SK-N-SH treated with all-trans-retinoic acid at 6 μM for 48 hours (cell line): ENCODE data around the gene TJP3.

Source experiments
- ATAC-seq: fragments of 200-7000 bp; cut with Tn5 transposase; 3 replicates; pipeline ENCODE4 v1.9.1; 2020; ENCODE audit warnings: mild to moderate bottlenecking, moderate library complexity
- ARNTL ChIP-seq: fragments of 450-650 bp; formaldehyde crosslinking; IDR thresholded peaks from 2 replicates; pipeline ENCODE4 v1.5.0; 2020; ENCODE audit warnings: low read depth, mild to moderate bottlenecking, moderate library complexity, borderline replicate concordance
- CREB5 ChIP-seq: fragments of 250-450 bp; sonication (Bioruptor Pico); IDR thresholded peaks from 2 replicates; pipeline ENCODE4 v1.5.1; 2020; ENCODE audit warnings: low read depth, mild to moderate bottlenecking, moderate library complexity
- CSDC2 ChIP-seq: fragments of 250-450 bp; sonication (Bioruptor Pico); IDR thresholded peaks from 2 replicates; pipeline ENCODE4 v1.5.0; 2020; ENCODE audit warnings: mild to moderate bottlenecking, moderate library complexity
- ESRRG ChIP-seq: fragments of 250-450 bp; sonication (Bioruptor Pico); IDR thresholded peaks from 2 replicates; pipeline ENCODE4 v1.6.1; 2021; ENCODE audit warnings: mild to moderate bottlenecking
- GLIS3 ChIP-seq: fragments of 250-450 bp; sonication (Bioruptor Pico); IDR thresholded peaks from 2 replicates; pipeline ENCODE4 v1.5.0; 2020; ENCODE audit warnings: mild to moderate bottlenecking, moderate library complexity
- ISL1 ChIP-seq: fragments of 250-450 bp; sonication (Bioruptor Pico); IDR thresholded peaks from 2 replicates; pipeline ENCODE4 v2.1.2; 2022; ENCODE audit warnings: mild to moderate bottlenecking, moderate library complexity
- OSR1 ChIP-seq: fragments of 250-450 bp; sonication (Bioruptor Pico); IDR thresholded peaks from 2 replicates; pipeline ENCODE4 v1.8.0; 2022; ENCODE audit warnings: moderate library complexity, mild to moderate bottlenecking, inconsistent platforms
- PATZ1 ChIP-seq: fragments of 250-450 bp; sonication (Bioruptor Pico); IDR thresholded peaks from 2 replicates; pipeline ENCODE4 v1.8.0; 2020; ENCODE audit warnings: mild to moderate bottlenecking, moderate library complexity, borderline replicate concordance
- POU6F1 ChIP-seq: fragments of 250-450 bp; sonication (Bioruptor Pico); IDR thresholded peaks from 2 replicates; pipeline ENCODE4 v1.8.0; 2021; ENCODE audit warnings: low read depth, mild to moderate bottlenecking, moderate library complexity, borderline replicate concordance
- PPARA ChIP-seq: fragments of 250-450 bp; sonication (Bioruptor Pico); IDR thresholded peaks from 2 replicates; pipeline ENCODE4 v1.5.0; 2020; ENCODE audit warnings: mild to moderate bottlenecking, borderline replicate concordance
- RARB ChIP-seq: fragments of 250-450 bp; sonication (Bioruptor Pico); IDR thresholded peaks from 2 replicates; pipeline ENCODE4 v1.8.0; 2021; ENCODE audit warnings: mild to moderate bottlenecking, moderate library complexity
- SNAI2 ChIP-seq: fragments of 250-450 bp; sonication (Bioruptor Pico); IDR thresholded peaks from 2 replicates; pipeline ENCODE4 v1.5.0; 2020; ENCODE audit warnings: mild to moderate bottlenecking, moderate library complexity
- TCF4 ChIP-seq: fragments of 250-450 bp; sonication (Bioruptor Pico); IDR thresholded peaks from 2 replicates; pipeline ENCODE4 v1.8.0; 2021; ENCODE audit warnings: mild to moderate bottlenecking, moderate library complexity, borderline replicate concordance
- TSHZ2 ChIP-seq: fragments of 250-450 bp; sonication (Bioruptor Pico); IDR thresholded peaks from 2 replicates; pipeline ENCODE4 v1.5.0; 2020; ENCODE audit warnings: mild to moderate bottlenecking, moderate library complexity
- ZC3H10 ChIP-seq: fragments of 250-450 bp; sonication (Bioruptor Pico); IDR thresholded peaks from 2 replicates; pipeline ENCODE4 v1.5.1; 2021; ENCODE audit warnings: mild to moderate bottlenecking, moderate library complexity
- ZFP3 ChIP-seq: fragments of 250-450 bp; sonication (Bioruptor Pico); IDR thresholded peaks from 2 replicates; pipeline ENCODE4 v1.5.0; 2020; ENCODE audit warnings: mild to moderate bottlenecking, moderate library complexity
- ZFP30 ChIP-seq: fragments of 450-650 bp; formaldehyde crosslinking; IDR thresholded peaks from 2 replicates; pipeline ENCODE4 v1.5.0; 2022; ENCODE audit warnings: mild to moderate bottlenecking, moderate library complexity
- TF ChIP-seq, protein P1 (sequence below): fragments of 250-450 bp; sonication (Bioruptor Pico); IDR thresholded peaks from 2 replicates; pipeline ENCODE4 v1.5.1; 2021; ENCODE audit warnings: mild to moderate bottlenecking, moderate library complexity

Gene TJP3

DNA sequence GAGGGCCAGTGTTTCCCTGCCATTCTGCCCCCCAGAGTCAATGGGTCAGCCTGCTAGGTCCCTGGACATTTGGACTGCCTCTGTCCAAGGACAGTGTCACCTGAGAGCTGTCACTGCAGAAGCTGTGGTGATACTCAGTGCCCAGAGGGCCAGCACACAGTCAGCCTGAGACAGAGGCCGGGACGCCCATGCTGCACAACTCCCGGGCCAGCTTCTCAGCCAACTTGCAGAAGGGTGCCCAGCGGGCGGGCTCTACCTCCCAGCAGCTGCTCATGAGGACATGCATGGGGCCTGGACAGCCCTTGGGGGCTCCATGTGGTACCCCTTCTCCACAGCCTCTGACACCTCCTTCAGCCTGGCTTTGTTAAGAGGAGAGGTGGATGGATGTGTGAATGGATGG, 67.6 kb downstream of the TJP3 start:
- TF ChIP-seq, protein P1, sequence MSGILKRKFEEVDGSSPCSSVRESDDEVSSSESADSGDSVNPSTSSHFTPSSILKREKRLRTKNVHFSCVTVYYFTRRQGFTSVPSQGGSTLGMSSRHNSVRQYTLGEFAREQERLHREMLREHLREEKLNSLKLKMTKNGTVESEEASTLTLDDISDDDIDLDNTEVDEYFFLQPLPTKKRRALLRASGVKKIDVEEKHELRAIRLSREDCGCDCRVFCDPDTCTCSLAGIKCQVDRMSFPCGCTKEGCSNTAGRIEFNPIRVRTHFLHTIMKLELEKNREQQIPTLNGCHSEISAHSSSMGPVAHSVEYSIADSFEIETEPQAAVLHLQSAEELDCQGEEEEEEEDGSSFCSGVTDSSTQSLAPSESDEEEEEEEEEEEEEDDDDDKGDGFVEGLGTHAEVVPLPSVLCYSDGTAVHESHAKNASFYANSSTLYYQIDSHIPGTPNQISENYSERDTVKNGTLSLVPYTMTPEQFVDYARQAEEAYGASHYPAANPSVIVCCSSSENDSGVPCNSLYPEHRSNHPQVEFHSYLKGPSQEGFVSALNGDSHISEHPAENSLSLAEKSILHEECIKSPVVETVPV (CRISPR knock-in tag): no peak
- no peak for TF ChIP-seq SNAI2 (CRISPR knock-in tag)
- no peak for TF ChIP-seq CSDC2 (CRISPR knock-in tag)
- TF ChIP-seq POU6F1 (CRISPR knock-in tag): no peak
- TF ChIP-seq, all 23 proteins: peak for 0
- no peak for ATAC-seq

DNA sequence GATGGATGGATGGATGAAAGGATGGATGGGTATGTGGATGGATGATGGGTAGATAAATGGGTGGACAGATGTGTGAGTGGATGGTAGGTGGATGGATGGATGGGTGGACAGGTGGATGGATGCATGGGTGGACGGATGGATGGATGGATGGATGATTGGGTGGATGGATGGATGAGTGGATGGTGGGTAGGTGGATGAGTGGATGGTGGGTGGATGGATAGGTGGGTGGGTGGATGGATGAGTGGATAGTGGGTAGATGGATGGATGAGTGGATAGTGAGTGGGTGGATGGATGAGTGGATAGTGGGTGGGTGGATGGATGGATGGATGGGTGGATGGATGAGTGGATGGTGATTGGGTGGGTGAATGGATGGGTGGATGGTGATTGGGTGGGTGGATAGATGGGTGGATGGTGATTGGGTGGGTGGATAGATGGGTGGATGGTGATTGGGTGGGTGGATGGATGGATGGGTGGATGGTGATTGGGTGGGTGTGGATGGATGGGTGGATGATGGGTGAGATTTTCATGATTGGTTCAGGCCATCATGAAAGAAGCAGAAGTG, 68.4 kb downstream of the TJP3 start:
- no peak for TF ChIP-seq RARB (CRISPR knock-in tag)
- TF ChIP-seq, protein P1 (CRISPR knock-in tag): no peak
- no peak for TF ChIP-seq GLIS3 (CRISPR knock-in tag)
- TF ChIP-seq CREB5: no peak
- TF ChIP-seq ARNTL: no peak
- no peak for TF ChIP-seq ZC3H10
- TF ChIP-seq TSHZ2 (CRISPR knock-in tag): no peak
- TF ChIP-seq PPARA (CRISPR knock-in tag): no peak
- no peak for TF ChIP-seq PATZ1 (CRISPR knock-in tag)
- TF ChIP-seq ISL1 (CRISPR knock-in tag): no peak
- TF ChIP-seq POU6F1 (CRISPR knock-in tag): no peak
- TF ChIP-seq SNAI2 (CRISPR knock-in tag): no peak
- no peak for TF ChIP-seq ZFP3
- no peak for TF ChIP-seq OSR1 (CRISPR knock-in tag)
- no peak for TF ChIP-seq ESRRG (CRISPR knock-in tag)
- TF ChIP-seq ZFP30 (CRISPR knock-in tag): no peak
- no peak for TF ChIP-seq TCF4 (CRISPR knock-in tag)
- TF ChIP-seq, all 23 proteins: peak for 0
- no peak for ATAC-seq
